A172 (cell line): ENCODE results near the gene ARIH1. TPM values are rescaled to one million over a fixed set of nuclear protein-coding genes. Genes with fewer than 3 reads are reported as not detected.
A peak's percentile ranks its signal among the peaks of the same experiment; 100 is the strongest.

Source experiments
- DNase-seq: peaks from one replicate; pipeline ENCODE4 v3.0.0-alpha.2; 2015; ENCODE audit warnings: low spot score
- total RNA-seq: library from RNA; depleted of rRNA; stranded (reverse); fragments of >200 nt; shearing (Covaris generic); gene quantifications from 2 replicates; pipeline ENCODE4 v1.2.3, GENCODE V29; 2014

ARIH1 gene
- total RNA-seq, 1 experiment from 2014 or later, result 36.6 TPM

- no peak for DNase-seq
Observed at GRCh38 chr15:72536506-72536905, 62.4 kb downstream of the ARIH1 start.

GRCh38 chr15:72538931-72539330 lies 64.8 kb downstream of the ARIH1 start:
- no peak for DNase-seq

GRCh38 chr15:72540606-72541237 lies 66.6 kb downstream of the ARIH1 start:
- DNase-seq, result no peak

GRCh38 chr15:72541674-72542073 lies 67.5 kb downstream of the ARIH1 start:
- no peak for DNase-seq

DNA sequence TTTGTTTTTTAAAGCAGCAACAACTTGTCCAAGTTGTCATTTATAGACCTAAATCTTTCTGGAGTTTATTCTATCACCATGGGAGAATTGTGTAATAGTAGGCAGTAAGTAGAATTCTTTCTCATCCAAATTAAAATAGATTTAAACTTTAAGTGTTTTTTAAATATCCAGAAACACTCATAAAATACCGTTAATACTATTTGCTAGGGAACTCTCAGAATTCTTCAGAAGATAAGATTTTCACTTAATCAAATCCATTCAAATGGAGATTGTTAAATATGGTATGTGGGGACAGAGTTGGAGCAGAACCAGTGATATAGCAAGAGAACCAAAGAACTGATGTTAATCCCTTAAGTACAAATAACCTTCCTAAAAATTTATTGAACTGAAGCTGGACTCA lies 71.0 kb downstream of the ARIH1 start:
- DNase-seq, result no peak

DNA sequence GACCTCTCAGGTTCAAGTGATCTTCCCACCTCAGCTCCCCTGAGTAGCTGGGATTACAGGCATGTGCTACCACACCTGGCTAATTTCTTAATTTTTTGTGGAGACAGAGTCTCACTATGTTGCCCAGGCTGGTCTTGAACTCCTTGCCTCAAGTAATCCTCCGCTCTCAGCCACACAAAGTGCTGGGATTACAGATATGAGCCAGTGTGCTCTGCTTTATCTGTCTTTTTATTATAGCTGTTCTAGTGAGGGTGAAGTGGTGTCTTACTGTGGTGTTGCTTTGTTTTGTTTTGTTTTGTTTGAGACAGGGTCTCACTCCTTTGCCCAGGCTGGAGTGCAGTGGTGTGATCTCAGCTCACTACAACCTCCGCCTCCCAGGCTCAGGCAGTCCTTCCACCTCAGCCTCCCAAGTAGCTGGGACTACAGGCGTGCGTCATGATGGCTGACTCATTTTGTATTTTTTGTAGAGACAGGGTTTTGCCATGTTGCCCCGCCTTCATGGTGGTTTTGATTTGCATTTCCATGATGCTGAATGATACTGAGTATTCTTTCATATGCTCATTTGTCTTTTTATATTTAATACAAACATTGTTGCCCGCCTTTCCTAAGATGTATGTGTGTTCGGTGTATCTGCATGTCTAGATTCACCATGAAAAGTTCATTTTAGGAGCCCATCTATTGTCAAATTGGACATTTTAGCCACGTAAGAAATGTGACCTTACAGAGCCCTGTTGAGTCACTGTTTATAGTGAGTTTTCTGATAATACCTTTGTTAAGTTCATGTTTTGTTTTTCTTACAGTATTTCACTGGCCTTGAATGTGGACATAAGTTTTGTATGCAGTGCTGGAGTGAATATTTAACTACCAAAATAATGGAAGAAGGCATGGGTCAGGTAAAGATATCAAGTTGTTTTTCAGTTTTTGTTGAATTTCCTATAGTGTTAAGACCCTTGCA lies 80.6 kb downstream of the ARIH1 start:
- DNase-seq, result peak; percentile 82

- DNase-seq, result no peak
Observed at GRCh38 chr15:72559781-72560180, 85.7 kb downstream of the ARIH1 start.

- no peak for DNase-seq
Observed at GRCh38 chr15:72560458-72560857, 86.3 kb downstream of the ARIH1 start.

DNA sequence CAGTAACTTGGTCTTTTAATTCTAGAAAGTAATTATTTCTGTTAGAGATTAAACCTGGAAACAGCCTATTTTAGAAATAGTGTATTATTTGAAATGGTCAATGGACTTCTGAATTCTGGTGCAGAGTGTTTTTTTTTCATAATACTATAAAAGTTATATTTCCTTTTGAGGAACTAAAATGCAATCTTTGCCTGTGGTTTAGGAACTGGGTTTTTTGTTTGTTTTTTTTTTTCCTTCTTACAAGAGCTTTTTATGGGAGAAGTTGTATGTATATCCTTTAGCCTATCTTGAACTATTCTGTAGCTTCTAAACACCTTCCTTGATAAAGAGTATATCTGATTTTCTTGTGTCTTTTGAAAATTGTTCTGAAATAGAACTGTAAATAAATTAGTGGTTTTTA lies 88.3 kb downstream of the ARIH1 start:
- DNase-seq, result no peak

DNA sequence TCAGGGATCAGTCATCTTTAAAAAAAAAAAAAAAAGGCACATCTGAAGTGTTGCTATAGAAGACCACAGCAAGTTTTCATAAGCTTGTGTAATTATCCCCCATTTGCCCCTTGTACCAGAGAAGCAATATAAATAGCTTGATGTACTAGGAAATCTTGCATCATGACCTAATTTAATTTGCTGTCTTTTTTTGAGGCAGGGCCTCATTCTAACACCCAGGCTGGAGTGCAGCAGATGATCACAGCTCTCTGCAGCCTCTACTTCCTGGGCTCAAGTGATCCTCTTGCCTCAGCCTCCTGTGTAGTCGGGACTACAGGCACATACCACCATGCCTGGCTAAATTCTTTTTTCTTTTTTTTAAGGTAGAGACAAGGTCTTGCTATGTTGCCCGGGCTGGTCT lies 88.7 kb downstream of the ARIH1 start:
- no peak for DNase-seq

DNA sequence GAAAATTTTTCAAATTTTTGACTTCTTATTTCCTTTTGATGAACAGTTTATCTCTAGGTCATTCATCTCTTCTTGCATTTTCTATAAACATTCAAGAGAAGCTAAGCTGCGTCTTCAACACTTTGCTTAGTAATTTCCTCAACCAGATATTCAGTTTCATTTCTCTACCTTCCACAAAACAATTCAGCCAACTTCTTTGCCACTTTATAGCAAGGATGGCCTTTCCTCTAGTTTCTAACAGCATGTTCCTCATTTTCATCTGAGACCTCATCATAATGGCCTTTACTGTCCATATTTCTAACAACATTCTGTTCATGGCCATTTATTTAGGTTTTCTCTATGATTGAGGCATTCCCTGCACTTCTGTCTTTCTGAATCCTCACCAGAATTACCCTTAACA lies 90.0 kb downstream of the ARIH1 start:
- DNase-seq, result no peak

GRCh38 chr15:72566973-72567372 lies 92.8 kb downstream of the ARIH1 start:
- DNase-seq, result no peak

GRCh38 chr15:72570059-72570458 lies 95.9 kb downstream of the ARIH1 start:
- no peak for DNase-seq

GRCh38 chr15:72579814-72580213 lies 105.7 kb downstream of the ARIH1 start:
- DNase-seq, result no peak

DNA sequence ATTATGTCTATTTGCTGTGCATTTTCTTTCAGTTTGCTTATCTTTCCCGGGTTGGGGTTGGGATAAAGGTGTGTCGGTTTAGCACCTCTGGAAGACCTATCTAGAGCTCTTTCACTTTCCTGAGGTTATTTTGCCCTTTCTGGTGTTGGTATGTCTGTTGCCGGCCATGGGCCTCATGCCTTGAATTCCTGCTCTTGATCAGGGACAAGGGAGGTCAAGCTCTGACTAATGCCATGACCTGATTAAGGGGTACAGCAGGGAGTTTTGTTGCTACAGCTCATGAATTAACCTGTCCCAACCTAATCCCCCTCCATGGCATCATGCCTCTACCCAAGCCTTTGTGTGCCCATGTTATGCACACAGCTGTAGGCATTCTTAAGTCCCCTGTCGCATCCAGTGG lies 109.9 kb downstream of the ARIH1 start:
- no peak for DNase-seq

DNA sequence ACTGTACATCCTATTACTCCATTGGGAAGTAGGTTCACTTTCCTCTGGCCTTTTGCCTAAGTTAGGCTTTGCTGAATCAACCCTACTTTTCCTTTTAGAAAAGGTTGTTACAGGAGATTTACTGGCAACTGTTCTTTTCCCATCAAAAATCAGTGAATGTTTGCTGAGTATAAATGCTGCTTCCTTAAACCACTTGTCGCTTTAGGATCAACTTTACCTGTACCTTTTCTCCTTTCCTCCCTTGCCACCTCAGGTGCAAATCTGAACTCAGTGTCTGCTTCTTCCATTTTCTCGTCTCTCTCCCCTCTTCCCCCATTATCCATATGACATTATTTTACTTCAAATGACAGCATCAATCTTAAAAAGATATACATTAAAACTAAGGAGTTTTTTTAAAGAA lies 110.9 kb downstream of the ARIH1 start:
- no peak for DNase-seq

- DNase-seq, result no peak
Observed at GRCh38 chr15:72585476-72586058, 111.4 kb downstream of the ARIH1 start.

- no peak for DNase-seq
Observed at GRCh38 chr15:72588096-72588495, 114.0 kb downstream of the ARIH1 start.

DNA sequence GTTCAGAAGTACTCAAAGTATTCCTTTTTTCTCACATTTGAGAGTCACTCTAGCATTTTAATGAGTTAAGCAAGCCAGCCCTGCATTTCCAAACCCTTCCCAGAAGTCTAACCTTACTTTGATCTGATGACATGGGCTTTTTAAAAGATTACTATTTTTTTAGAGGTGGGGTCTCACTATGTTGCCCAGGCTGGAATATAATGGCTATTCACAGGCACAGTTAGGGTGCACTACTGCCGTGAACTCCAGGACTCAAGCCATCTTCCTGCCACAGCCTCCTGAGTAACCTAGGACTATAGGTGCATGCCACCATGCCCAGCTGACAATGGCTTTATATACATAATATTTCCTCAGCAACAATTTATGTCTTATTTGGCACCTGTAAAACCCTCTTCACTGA lies 116.3 kb downstream of the ARIH1 start:
- DNase-seq, result no peak

DNA sequence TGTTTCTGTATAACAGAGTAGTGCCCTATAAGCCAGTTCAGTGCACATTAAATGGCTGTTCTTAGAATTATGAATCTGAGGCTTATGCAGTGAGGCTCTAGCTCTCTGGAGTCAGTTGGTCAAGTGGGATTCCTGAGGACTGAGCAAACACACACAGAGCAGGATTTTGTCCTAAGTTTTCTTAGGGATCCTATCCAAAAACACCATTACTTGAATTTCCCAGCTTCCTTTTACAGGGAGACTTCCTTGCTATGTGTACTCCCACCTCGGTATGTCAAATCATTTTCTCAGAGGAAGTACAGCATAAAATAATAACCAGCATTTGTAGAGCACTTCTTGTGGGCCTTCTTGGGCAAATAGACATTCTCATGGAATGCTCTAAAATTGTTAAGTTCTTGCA lies 117.2 kb downstream of the ARIH1 start:
- DNase-seq, result no peak

GRCh38 chr15:72592097-72592496 lies 118.0 kb downstream of the ARIH1 start:
- DNase-seq, result no peak

GRCh38 chr15:72592676-72593075 lies 118.5 kb downstream of the ARIH1 start:
- DNase-seq, result no peak

- no peak for DNase-seq
Observed at GRCh38 chr15:72593838-72594237, 119.7 kb downstream of the ARIH1 start.
